Natural killer cell (primary cell): Measurements from ENCODE around the gene LEF1. TPM values are rescaled to one million over a fixed set of nuclear protein-coding genes. Genes with fewer than 3 reads are reported as not detected.

Experiments
- ATAC-seq, 3 donors: fragments of 150-1000 bp in 2 of 3; fragments of 200-7000 bp in 1 of 3; cut with Tn5 transposase; 1 replicate in 1 of 3; 2 replicates in 2 of 3; pipeline ENCODE4 v1.10.0; 2021; ENCODE audit warnings: mild to moderate bottlenecking in 2 of 3, moderate library complexity in 2 of 3
- DNase-seq, 2 donors: peaks; one replicate each; pipeline versions ENCODE4 v3.0.0 to v3.0.0-alpha.2; 2013 to 2021; ENCODE audit warnings: mixed read lengths in 1 of 2
- H3K27ac ChIP-seq: one replicate; pipeline ENCODE4 v1.5.1; 2013; ENCODE audit warnings: mild to moderate bottlenecking, low read length
- H3K27me3 ChIP-seq: one replicate; pipeline ENCODE4 v1.6.1; 2013; ENCODE audit warnings: low read length; ENCODE audit not compliant: control insufficient read depth, insufficient read depth
- H3K36me3 ChIP-seq: one replicate; pipeline ENCODE4 v1.6.1; 2013; ENCODE audit warnings: low read length; ENCODE audit not compliant: control insufficient read depth, insufficient read depth
- H3K4me1 ChIP-seq: one replicate; pipeline ENCODE4 v1.6.1; 2013; ENCODE audit warnings: low read length; ENCODE audit not compliant: control insufficient read depth, insufficient read depth
- H3K4me3 ChIP-seq: one replicate; pipeline ENCODE4 v1.5.1; 2013; ENCODE audit warnings: low read length
- H3K9me3 ChIP-seq: one replicate; pipeline ENCODE4 v1.6.1; 2013; ENCODE audit warnings: low read length; ENCODE audit not compliant: control insufficient read depth, insufficient read depth
- H3K27ac Mint-ChIP-seq, 2 donors: one replicate each; pipeline ENCODE4 v1.8.0; 2022; ENCODE audit warnings: mild to moderate bottlenecking in 2 of 2, mixed read lengths in 2 of 2, moderate library complexity in 1 of 2
- H3K27me3 Mint-ChIP-seq, 2 donors: one replicate each; pipeline ENCODE4 v1.8.0; 2022; ENCODE audit warnings: low read depth in 2 of 2, mixed read lengths in 2 of 2
- H3K36me3 Mint-ChIP-seq: one replicate; pipeline ENCODE4 v1.8.0; 2022; ENCODE audit warnings: mixed read lengths
- H3K4me1 Mint-ChIP-seq, 2 donors: one replicate each; pipeline ENCODE4 v1.8.0; 2022; ENCODE audit warnings: mixed read lengths in 2 of 2
- H3K4me3 Mint-ChIP-seq: one replicate; pipeline ENCODE4 v1.8.0; 2022; ENCODE audit warnings: mild to moderate bottlenecking, moderate library complexity, mixed read lengths
- H3K9me3 Mint-ChIP-seq, 2 donors: one replicate each; pipeline ENCODE4 v1.8.0; 2022; ENCODE audit warnings: mixed read lengths in 2 of 2
- WGBS: methylation state at CpG from one replicate; pipeline ENCODE4 v1.1.7; 2013; ENCODE audit warnings: missing lambda C conversion rate; ENCODE audit not compliant: insufficient coverage; 5-methylcytosine and 5-hydroxymethylcytosine counted together
- intact Hi-C: fragments of 100-400 bp; cut with micrococcal nuclease; formaldehyde crosslinking; loops from one replicate; pipeline ENCODE4 v1.14.2; 2022
- total RNA-seq, 4 donors: library from RNA; stranded (reverse); fragments of 120-200 nt in 1 of 4; gene quantifications; one replicate each; pipeline versions ENCODE4 v1.2.3 to v1.2.4, GENCODE V29; 2013 to 2022
- TF ChIP-seq, protein P1 (sequence below): fragments of 200-600 bp; IDR thresholded peaks from one replicate; pipeline ENCODE4 v1.8.0; 2022; ENCODE audit warnings: antibody characterized with exemption

Gene LEF1
- total RNA-seq, 3 donors from 2014 or later (not counting 1 experiment from before 2014, with no cell fraction given) = 18.7 to 39.8 (median 24.5) TPM

DNA sequence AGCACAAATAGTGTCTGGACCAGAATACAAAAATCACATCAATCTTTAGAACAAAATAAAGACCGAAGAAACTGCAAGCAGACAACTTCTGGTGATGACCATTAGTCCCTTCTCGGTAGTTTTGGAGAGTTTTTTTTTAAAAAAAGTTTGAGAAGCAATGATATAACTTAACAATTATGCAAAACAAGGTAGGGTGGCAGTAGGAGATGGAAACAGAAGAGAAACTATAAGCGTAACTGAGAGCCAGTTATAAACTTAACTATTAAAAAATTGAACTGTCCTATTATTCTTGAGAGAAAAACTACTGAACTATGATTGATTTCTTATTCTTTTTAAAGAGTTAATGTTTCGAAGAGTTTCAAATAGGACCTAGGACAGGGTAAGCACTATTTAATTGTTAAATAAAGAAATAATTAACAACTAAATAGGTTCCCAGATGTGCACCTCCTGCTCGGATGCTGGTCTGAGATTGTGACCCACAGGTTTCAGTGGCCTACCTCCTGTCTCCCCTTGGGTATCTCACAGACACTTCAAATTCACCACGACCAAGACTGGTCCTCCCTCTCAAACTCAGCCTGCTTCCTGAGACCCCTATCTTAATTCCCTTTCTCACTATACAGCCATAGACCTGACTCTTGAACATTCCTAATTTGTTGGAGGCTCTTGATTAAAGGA is 81.3 kb downstream of the LEF1 start:
- DNase-seq = no peak
- H3K4me3 Mint-ChIP-seq = no peak overlapping the region
- H3K36me3 Mint-ChIP-seq = no peaks in the 10 kb centered on the region
- WGBS = 71% methylated on average over 3 of the region's 6 CpGs
- no peak for ATAC-seq
- Histone ChIP-seq H3K36me3 (peaks cover 3% of the 10 kb centered on the region), H3K27me3 (no peaks in the 10 kb centered on the region), H3K27ac (no peak overlapping the region), H3K4me3 (no peak overlapping the region), H3K9me3 (no peaks in the 10 kb centered on the region), H3K4me1 (no peaks in the 10 kb centered on the region)
- TF ChIP-seq, protein P1, sequence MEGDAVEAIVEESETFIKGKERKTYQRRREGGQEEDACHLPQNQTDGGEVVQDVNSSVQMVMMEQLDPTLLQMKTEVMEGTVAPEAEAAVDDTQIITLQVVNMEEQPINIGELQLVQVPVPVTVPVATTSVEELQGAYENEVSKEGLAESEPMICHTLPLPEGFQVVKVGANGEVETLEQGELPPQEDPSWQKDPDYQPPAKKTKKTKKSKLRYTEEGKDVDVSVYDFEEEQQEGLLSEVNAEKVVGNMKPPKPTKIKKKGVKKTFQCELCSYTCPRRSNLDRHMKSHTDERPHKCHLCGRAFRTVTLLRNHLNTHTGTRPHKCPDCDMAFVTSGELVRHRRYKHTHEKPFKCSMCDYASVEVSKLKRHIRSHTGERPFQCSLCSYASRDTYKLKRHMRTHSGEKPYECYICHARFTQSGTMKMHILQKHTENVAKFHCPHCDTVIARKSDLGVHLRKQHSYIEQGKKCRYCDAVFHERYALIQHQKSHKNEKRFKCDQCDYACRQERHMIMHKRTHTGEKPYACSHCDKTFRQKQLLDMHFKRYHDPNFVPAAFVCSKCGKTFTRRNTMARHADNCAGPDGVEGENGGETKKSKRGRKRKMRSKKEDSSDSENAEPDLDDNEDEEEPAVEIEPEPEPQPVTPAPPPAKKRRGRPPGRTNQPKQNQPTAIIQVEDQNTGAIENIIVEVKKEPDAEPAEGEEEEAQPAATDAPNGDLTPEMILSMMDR = no peak
- intact Hi-C loops = no loop called here
- no peaks in the 10 kb centered on the region for H3K9me3 Mint-ChIP-seq
- H3K27ac Mint-ChIP-seq = no peak overlapping the region
- no peaks in the 10 kb centered on the region for H3K4me1 Mint-ChIP-seq
- H3K27me3 Mint-ChIP-seq = no peaks in the 10 kb centered on the region

- 89% methylated on average over 14 of the region's 16 CpGs for WGBS
- Mint-ChIP-seq H3K27ac (no peak overlapping the region), H3K9me3 (no peaks in the 10 kb centered on the region), H3K27me3 (peaks cover 0 to 7% of the 10 kb centered on the region in 2 donors), H3K36me3 (no peaks in the 10 kb centered on the region), H3K4me3 (no peak overlapping the region), H3K4me1 (no peaks in the 10 kb centered on the region)
- DNase-seq (peak in 1 of 2 donors; percentile 62), ATAC-seq (no peak)
- TF ChIP-seq, protein P1 = no peak
- Histone ChIP-seq H3K4me1 (no peaks in the 10 kb centered on the region), H3K9me3 (no peaks in the 10 kb centered on the region), H3K36me3 (peaks cover 7% of the 10 kb centered on the region), H3K27me3 (no peaks in the 10 kb centered on the region), H3K4me3 (no peak overlapping the region), H3K27ac (no peak overlapping the region)
- intact Hi-C loops = no loop called here
These were observed 87.5 kb downstream of the LEF1 start for GRCh38 chr4:108081256-108081655.

- WGBS = 86% methylated on average over 10 of the region's 10 CpGs
- no peaks in the 10 kb centered on the region for H3K4me1 Mint-ChIP-seq
- H3K36me3 ChIP-seq = peaks cover 7% of the 10 kb centered on the region
- peaks cover 0 to 7% of the 10 kb centered on the region in 2 donors for H3K27me3 Mint-ChIP-seq
- no peaks in the 10 kb centered on the region for H3K36me3 Mint-ChIP-seq
- DNase-seq (peak in 1 of 2 donors; percentile 79), ATAC-seq (no peak)
- no peaks in the 10 kb centered on the region for H3K9me3 Mint-ChIP-seq
- no peaks in the 10 kb centered on the region for H3K27me3 ChIP-seq
- no peak overlapping the region for H3K27ac ChIP-seq
- intact Hi-C loops = no loop called here
- no peaks in the 10 kb centered on the region for H3K4me1 ChIP-seq
- H3K27ac Mint-ChIP-seq = no peak overlapping the region
- TF ChIP-seq, protein P1 = no peak
- no peak overlapping the region for H3K4me3 Mint-ChIP-seq
- no peaks in the 10 kb centered on the region for H3K9me3 ChIP-seq
- no peak overlapping the region for H3K4me3 ChIP-seq
These were observed 88.0 kb downstream of the LEF1 start for GRCh38 chr4:108080747-108081146.
